Spinal cord (tissue), 10 donors: ENCODE measurements around the gene MDK. TPM values are rescaled to one million over a fixed set of nuclear protein-coding genes. Genes with fewer than 3 reads are reported as not detected.

Source experiments
- DNase-seq, 6 donors: peaks; one replicate each; pipeline versions ENCODE4 v3.0.0 to v3.0.0-alpha.2; 2013 to 2015; ENCODE audit warnings: low spot score in 6 of 6, low read depth in 4 of 6
- H3K27ac ChIP-seq: one replicate; pipeline ENCODE4 v1.5.1; 2013; ENCODE audit warnings: low read depth, low read length, control low read depth
- H3K27me3 ChIP-seq: one replicate; pipeline ENCODE4 v1.6.1; 2013; ENCODE audit warnings: low read length; ENCODE audit not compliant: control insufficient read depth, insufficient read depth
- H3K36me3 ChIP-seq: one replicate; pipeline ENCODE4 v1.6.1; 2013; ENCODE audit warnings: low read length; ENCODE audit not compliant: control insufficient read depth, insufficient read depth
- H3K4me1 ChIP-seq: one replicate; pipeline ENCODE4 v1.6.1; 2013; ENCODE audit warnings: low read length; ENCODE audit not compliant: control insufficient read depth, insufficient read depth
- H3K4me3 ChIP-seq: one replicate; pipeline ENCODE4 v1.5.1; 2013; ENCODE audit warnings: low read depth, low read length, control low read depth
- H3K9me3 ChIP-seq: one replicate; pipeline ENCODE4 v1.6.1; 2013; ENCODE audit warnings: low read length; ENCODE audit not compliant: control insufficient read depth, insufficient read depth
- WGBS: methylation state at CpG from one replicate; pipeline ENCODE4 v1.1.5; 2013; ENCODE audit warnings: missing lambda C conversion rate; ENCODE audit not compliant: insufficient coverage; 5-methylcytosine and 5-hydroxymethylcytosine counted together
- polyA plus RNA-seq, 2 donors: library from polyadenylated mRNA; unstranded; fragments of 120-200 nt; gene quantifications; one replicate each; pipeline ENCODE4 v1.2.1, GENCODE V29; 2013; ENCODE audit not compliant: insufficient read length in 2 of 2
- total RNA-seq, 2 donors: library from RNA; depleted of rRNA in 1 of 2; stranded (reverse); fragments of 120-200 nt in 1 of 2; fragments of >200 nt in 1 of 2; gene quantifications; one replicate each; pipeline versions ENCODE4 v1.2.3 to v1.2.4, GENCODE V29; 2013 to 2014
- donor health status: healthy.

Gene MDK
- total and polyA plus RNA-seq, 4 donors: 47.0 to 423 (median 259) TPM

DNA sequence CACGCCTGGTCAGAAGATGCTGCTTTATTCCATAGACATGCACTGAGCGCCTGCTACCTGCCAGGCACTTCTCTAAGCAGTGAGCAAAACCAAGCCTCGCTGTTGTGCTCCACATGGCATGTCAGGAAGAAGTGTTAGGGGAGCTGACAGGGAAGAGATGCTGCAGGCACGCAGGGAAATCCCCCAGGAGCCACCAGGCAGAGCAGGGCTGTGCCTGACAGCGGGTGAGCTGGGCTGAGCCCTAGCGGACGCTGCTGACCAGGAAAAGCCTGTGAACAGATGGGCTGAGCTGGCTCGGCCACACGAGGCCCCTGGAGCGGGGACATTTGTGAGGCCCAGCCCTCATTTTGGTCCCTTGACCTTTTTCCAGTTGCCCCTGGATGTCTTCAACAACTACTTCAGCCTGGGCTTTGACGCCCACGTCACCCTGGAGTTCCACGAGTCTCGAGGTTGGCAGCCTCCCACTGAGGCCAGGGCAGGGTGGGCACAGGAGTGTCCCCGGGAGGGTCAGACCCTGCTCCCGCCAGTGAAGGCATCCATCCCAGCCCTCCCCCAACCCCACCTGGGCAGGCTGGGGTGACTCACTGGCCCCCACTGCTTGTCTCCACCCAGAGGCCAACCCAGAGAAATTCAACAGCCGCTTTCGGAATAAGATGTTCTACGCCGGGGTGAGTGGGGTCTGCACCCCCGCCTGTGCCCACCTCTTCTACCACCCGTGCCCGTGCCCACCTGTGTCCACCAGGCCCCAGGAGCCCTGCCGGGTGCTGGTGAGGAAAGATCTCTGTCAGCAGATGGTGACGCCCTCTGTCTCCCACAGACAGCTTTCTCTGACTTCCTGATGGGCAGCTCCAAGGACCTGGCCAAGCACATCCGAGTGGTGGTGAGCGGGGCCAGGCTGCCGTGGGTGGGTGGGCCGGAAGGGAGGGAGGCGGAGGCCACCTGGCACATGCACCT is 7.4 kb upstream of the MDK start:
- Histone ChIP-seq H3K4me1 (peaks cover 13% of the 10 kb centered on the region), H3K9me3 (no peaks in the 10 kb centered on the region), H3K27me3 (no peaks in the 10 kb centered on the region), H3K27ac (no peak overlapping the region), H3K4me3 (no peak overlapping the region), H3K36me3 (peaks cover 91% of the 10 kb centered on the region)
- 93% methylated on average over 28 of the region's 30 CpGs for WGBS
- DNase-seq: no peak

DNA sequence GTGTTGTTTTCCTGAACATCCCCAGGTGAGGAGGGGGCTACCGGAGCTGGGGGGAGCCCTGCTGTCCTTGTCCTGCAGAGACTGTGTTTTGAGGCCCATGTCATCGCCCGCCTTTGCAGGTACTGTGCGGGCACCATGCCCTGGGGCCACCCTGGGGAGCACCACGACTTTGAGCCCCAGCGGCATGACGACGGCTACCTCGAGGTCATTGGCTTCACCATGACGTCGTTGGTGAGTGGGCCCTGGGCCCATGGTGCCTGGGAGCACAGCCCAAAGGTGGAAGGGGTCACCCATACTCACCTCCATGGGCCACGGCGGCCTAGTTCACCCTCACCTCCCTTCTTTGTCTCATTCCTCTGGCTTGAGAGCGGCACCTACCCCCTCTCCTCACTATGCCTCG is 6.7 kb upstream of the MDK start:
- Histone ChIP-seq H3K36me3 (peaks cover 91% of the 10 kb centered on the region), H3K9me3 (no peaks in the 10 kb centered on the region), H3K4me3 (no peak overlapping the region), H3K4me1 (peaks cover 11% of the 10 kb centered on the region), H3K27ac (no peak overlapping the region), H3K27me3 (no peaks in the 10 kb centered on the region)
- WGBS: 92% methylated on average over 15 of the region's 15 CpGs
- no peak for DNase-seq

DNA sequence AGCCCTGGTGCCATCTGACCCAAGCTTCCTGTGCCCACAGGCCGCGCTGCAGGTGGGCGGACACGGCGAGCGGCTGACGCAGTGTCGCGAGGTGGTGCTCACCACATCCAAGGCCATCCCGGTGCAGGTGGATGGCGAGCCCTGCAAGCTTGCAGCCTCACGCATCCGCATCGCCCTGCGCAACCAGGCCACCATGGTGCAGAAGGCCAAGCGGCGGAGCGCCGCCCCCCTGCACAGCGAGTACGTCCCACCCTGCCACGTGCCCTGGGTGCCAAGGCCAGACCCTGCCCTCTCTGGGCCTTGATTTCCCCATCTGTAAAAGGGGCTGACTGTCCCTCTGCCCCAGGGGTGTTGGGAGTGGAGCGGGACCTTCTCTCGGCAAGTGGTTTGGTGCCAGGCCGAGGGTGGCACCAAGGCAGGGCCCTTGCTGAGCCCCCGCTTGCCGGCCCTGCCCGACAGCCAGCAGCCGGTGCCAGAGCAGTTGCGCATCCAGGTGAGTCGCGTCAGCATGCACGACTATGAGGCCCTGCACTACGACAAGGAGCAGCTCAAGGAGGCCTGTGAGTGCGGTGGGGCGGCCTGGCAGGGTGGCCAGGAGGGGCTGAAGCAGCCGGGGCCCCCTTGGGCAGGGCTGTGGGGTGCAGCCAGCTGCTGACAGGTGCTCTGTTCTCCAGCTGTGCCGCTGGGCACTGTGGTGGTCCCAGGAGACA is 5.9 kb upstream of the MDK start:
- Histone ChIP-seq H3K36me3 (peaks cover 88% of the 10 kb centered on the region), H3K4me3 (no peak overlapping the region), H3K27me3 (no peaks in the 10 kb centered on the region), H3K9me3 (no peaks in the 10 kb centered on the region), H3K27ac (no peak overlapping the region), H3K4me1 (peaks cover 7% of the 10 kb centered on the region)
- WGBS: 98% methylated on average over 27 of the region's 38 CpGs
- DNase-seq: no peak

GRCh38 chr11:46376258-46377050 is 5.0 kb upstream of the MDK start:
- no peak for DNase-seq
- Histone ChIP-seq H3K4me1 (peaks cover 12% of the 10 kb centered on the region), H3K36me3 (peaks cover 82% of the 10 kb centered on the region), H3K27me3 (peaks cover 2% of the 10 kb centered on the region), H3K4me3 (no peak overlapping the region), H3K9me3 (no peaks in the 10 kb centered on the region), H3K27ac (no peak overlapping the region)
- WGBS: 91% methylated on average over 17 of the region's 19 CpGs

DNA sequence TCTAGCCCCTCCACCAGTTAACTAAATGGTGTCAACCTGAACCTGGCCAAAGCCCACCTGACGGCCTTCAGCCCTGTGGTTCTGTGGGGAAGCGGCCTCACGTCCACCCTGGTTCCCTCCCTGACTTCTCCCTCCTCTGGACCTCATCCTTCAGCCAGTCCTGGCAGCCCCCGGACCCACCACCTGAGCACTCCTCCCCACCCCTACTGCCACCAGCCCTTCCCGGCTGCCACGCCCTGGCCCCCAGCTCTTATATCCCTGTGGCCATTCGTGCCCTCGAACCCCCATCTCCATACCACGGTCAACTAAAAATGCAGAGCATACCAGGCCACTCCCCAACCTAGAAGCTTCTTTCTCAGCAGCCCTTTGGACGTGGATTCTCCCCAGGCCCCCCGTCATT is 4.2 kb upstream of the MDK start:
- Histone ChIP-seq H3K4me1 (peaks cover 18% of the 10 kb centered on the region), H3K4me3 (no peak overlapping the region), H3K9me3 (no peaks in the 10 kb centered on the region), H3K36me3 (peaks cover 75% of the 10 kb centered on the region), H3K27me3 (peaks cover 4% of the 10 kb centered on the region), H3K27ac (no peak overlapping the region)
- DNase-seq: no peak
- 96% methylated on average over 11 of the region's 11 CpGs for WGBS

GRCh38 chr11:46377831-46378230 is 3.6 kb upstream of the MDK start:
- H3K4me3 ChIP-seq: no peak overlapping the region
- no peak for DNase-seq
- 94% methylated on average over 2 of the region's 5 CpGs for WGBS
- H3K27me3 ChIP-seq: peaks cover 6% of the 10 kb centered on the region
- no peaks in the 10 kb centered on the region for H3K9me3 ChIP-seq
- H3K4me1 ChIP-seq: peaks cover 24% of the 10 kb centered on the region
- H3K27ac ChIP-seq: no peak overlapping the region
- peaks cover 74% of the 10 kb centered on the region for H3K36me3 ChIP-seq

DNA sequence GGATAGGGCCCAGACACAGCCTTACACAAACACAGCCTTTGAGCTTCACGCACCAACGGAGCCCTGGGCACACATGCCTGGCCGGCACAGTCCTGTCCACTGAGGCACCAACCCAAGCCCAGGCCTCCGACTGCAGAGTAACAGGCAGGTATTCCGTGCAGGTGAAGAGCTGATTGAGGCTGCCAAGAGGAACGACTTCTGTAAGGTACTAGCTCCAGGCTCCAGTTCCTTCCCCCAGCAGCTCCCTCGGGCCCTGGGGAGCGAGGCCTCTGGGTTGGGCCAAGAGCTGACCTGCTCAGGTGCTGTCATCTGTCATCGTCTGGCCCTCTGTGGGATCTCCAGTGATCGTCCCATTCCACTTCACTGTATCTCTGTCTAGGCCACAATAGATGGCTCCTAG is 3.2 kb upstream of the MDK start:
- Histone ChIP-seq H3K36me3 (peaks cover 75% of the 10 kb centered on the region), H3K4me3 (no peak overlapping the region), H3K27me3 (peaks cover 8% of the 10 kb centered on the region), H3K27ac (no peak overlapping the region), H3K4me1 (peaks cover 28% of the 10 kb centered on the region), H3K9me3 (no peaks in the 10 kb centered on the region)
- no peak for DNase-seq
- WGBS: 88% methylated on average over 10 of the region's 10 CpGs

DNA sequence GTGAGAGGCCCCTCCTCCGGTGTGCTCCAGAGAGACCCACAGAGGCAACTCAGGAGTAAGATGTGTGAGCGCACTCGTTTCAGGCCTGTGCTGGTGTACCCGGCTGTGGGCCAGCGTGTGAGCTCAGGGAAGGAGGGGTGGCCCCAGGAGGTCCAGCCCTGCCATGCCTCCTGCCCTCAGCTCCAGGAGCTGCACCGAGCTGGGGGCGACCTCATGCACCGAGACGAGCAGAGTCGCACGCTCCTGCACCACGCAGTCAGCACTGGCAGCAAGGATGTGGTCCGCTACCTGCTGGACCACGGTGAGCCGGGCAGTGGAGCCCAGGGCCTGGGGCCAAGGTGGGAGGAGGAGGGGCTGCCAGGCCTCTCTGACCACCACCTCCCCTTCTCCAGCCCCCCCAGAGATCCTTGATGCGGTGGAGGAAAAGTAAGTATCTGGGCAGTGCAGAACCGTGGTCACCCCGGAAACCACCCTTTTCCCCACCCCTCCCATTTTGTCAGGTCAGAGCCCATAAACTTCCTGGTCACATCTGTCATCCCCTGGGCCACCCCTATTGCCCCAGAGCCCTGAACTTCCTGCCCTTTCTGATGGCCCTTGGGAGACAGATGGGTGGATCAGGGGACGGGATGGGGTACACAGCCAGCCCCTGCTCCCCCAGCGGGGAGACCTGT is 2.5 kb upstream of the MDK start:
- Histone ChIP-seq H3K36me3 (peaks cover 76% of the 10 kb centered on the region), H3K27me3 (peaks cover 8% of the 10 kb centered on the region), H3K4me3 (no peak overlapping the region), H3K9me3 (no peaks in the 10 kb centered on the region), H3K27ac (no peak overlapping the region), H3K4me1 (peaks cover 31% of the 10 kb centered on the region)
- no peak for DNase-seq
- WGBS: 58% methylated on average over 14 of the region's 20 CpGs
